ENCODE results near the gene ADGRG6. TPM values are rescaled to one million over a fixed set of nuclear protein-coding genes. Genes with fewer than 3 reads are reported as not detected.
"Not testable (repeated sequence)": the region's sequence is repeated elsewhere in the genome, so short reads cannot be mapped to it uniquely, and the experiment has no call there.

Gene ADGRG6
- total RNA-seq, 4 donors from 2014 or later, result 1.5 to 6.0 (median 3.2) TPM

GRCh38 chr6:142279350-142280180, 22.2 kb upstream of the ADGRG6 start:
- ATAC-seq, result no peak
- Histone ChIP-seq H3K4me1 (no peaks in the 10 kb centered on the region), H3K36me3 (no peaks in the 10 kb centered on the region), H3K4me3 (no peak overlapping the region), H3K27me3 (no peaks in the 10 kb centered on the region), H3K9me3 (no peaks in the 10 kb centered on the region), H3K27ac (no peak overlapping the region)
- DNase-seq, result no peak
- TF ChIP-seq CTCF (IDR thresholded peaks at IDR 0.05 in 4 of 5, conservative IDR thresholded peaks at IDR 0.05 in 1 of 5), result no peak
- TF ChIP-seq POLR2A (IDR thresholded peaks at IDR 0.05), result no peak
- in situ Hi-C loops (cut with MboI; ENCODE audit: low sequenced_read_pairs in 4 of 4), result no loop called here
- intact Hi-C loops (cut with DNase I; ENCODE audit: low total_unique reads), result no loop called here

- intact Hi-C loops (cut with DNase I; ENCODE audit: low total_unique reads), result no loop called here
- no peak for DNase-seq
Measured at GRCh38 chr6:142280265-142280664, 21.5 kb upstream of the ADGRG6 start.

GRCh38 chr6:142280927-142281326, 20.9 kb upstream of the ADGRG6 start:
- H3K4me1 ChIP-seq, result no peaks in the 10 kb centered on the region
- H3K27ac ChIP-seq, result no peak overlapping the region
- in situ Hi-C loops (cut with MboI; ENCODE audit: low sequenced_read_pairs in 4 of 4) (no loop called here), intact Hi-C loops (cut with DNase I; ENCODE audit: low total_unique reads) (no loop called here)
- TF ChIP-seq CTCF (IDR thresholded peaks at IDR 0.05 in 4 of 5, conservative IDR thresholded peaks at IDR 0.05 in 1 of 5), result no peak
- TF ChIP-seq POLR2A (IDR thresholded peaks at IDR 0.05), result no peak
- H3K4me3 ChIP-seq, result no peak overlapping the region
- no peak for ATAC-seq
- H3K27me3 ChIP-seq, result no peaks in the 10 kb centered on the region
- H3K9me3 ChIP-seq, result no peaks in the 10 kb centered on the region
- no peaks in the 10 kb centered on the region for H3K36me3 ChIP-seq
- no peak for DNase-seq

More at GRCh38 chr6:142280265-142280664, 21.5 kb upstream of the ADGRG6 start:
- Histone ChIP-seq H3K9me3 (no peaks in the 10 kb centered on the region), H3K4me3 (no peak overlapping the region), H3K36me3 (no peaks in the 10 kb centered on the region), H3K27ac (no peak overlapping the region), H3K27me3 (no peaks in the 10 kb centered on the region), H3K4me1 (no peaks in the 10 kb centered on the region)
- no peak for ATAC-seq
- TF ChIP-seq CTCF (IDR thresholded peaks at IDR 0.05 in 4 of 5, conservative IDR thresholded peaks at IDR 0.05 in 1 of 5) (no peak), POLR2A (IDR thresholded peaks at IDR 0.05) (no peak)
- in situ Hi-C loops (cut with MboI; ENCODE audit: low sequenced_read_pairs in 4 of 4), result no loop called here

- intact Hi-C loops (cut with DNase I; ENCODE audit: low total_unique reads); H3K4me1 ChIP-seq; H3K27me3 ChIP-seq; H3K27ac ChIP-seq; H3K4me3 ChIP-seq; DNase-seq; H3K9me3 ChIP-seq; in situ Hi-C loops (cut with MboI; ENCODE audit: low sequenced_read_pairs in 4 of 4); H3K36me3 ChIP-seq; ATAC-seq: not testable (repeated sequence)
Measured at GRCh38 chr6:142283138-142283537, 18.7 kb upstream of the ADGRG6 start.

GRCh38 chr6:142284419-142284818, 17.4 kb upstream of the ADGRG6 start:
- intact Hi-C loops (cut with DNase I; ENCODE audit: low total_unique reads) (no loop called here), in situ Hi-C loops (cut with MboI; ENCODE audit: low sequenced_read_pairs in 4 of 4) (no loop called here)
- H3K36me3 ChIP-seq, result no peaks in the 10 kb centered on the region

More at GRCh38 chr6:142284419-142284818, 17.4 kb upstream of the ADGRG6 start:
- H3K4me3 ChIP-seq, result no peak overlapping the region
- H3K27me3 ChIP-seq, result no peaks in the 10 kb centered on the region
- TF ChIP-seq POLR2A (IDR thresholded peaks at IDR 0.05), result no peak
- no peak for TF ChIP-seq CTCF (IDR thresholded peaks at IDR 0.05 in 4 of 5, conservative IDR thresholded peaks at IDR 0.05 in 1 of 5)
- DNase-seq (no peak), ATAC-seq (no peak)
- H3K4me1 ChIP-seq, result no peaks in the 10 kb centered on the region
- H3K27ac ChIP-seq, result no peak overlapping the region
- H3K9me3 ChIP-seq, result no peaks in the 10 kb centered on the region
